HG03060 (cell line): ENCODE measurements around the gene TMEM178B.

ENCODE experiments used
- ATAC-seq: cut with Tn5 transposase; IDR thresholded peaks from one replicate; pipeline ENCODE4 v1.9.1; 2021; ENCODE audit warnings: low read depth, moderate number of reproducible peaks; ENCODE audit not compliant: unreplicated experiment

TMEM178B gene

GRCh38 chr7:141409801-141410329 lies 336.0 kb downstream of the TMEM178B start:
- ATAC-seq = no peak

GRCh38 chr7:141410353-141411000 lies 336.6 kb downstream of the TMEM178B start:
- ATAC-seq = no peak

GRCh38 chr7:141411133-141411532 lies 337.3 kb downstream of the TMEM178B start:
- ATAC-seq = no peak

- ATAC-seq = no peak
These were observed 342.1 kb downstream of the TMEM178B start for GRCh38 chr7:141415999-141416398.

GRCh38 chr7:141416650-141417270 lies 342.9 kb downstream of the TMEM178B start:
- no peak for ATAC-seq

- no peak for ATAC-seq
These were observed 343.6 kb downstream of the TMEM178B start for GRCh38 chr7:141417506-141417905.

GRCh38 chr7:141418066-141418465 lies 344.2 kb downstream of the TMEM178B start:
- no peak for ATAC-seq

- no peak for ATAC-seq
These were observed 347.4 kb downstream of the TMEM178B start for GRCh38 chr7:141421306-141421705.

- ATAC-seq = no peak
These were observed 353.3 kb downstream of the TMEM178B start for GRCh38 chr7:141427134-141427533.

- ATAC-seq = no peak
These were observed 356.7 kb downstream of the TMEM178B start for GRCh38 chr7:141430455-141431139.

GRCh38 chr7:141431140-141431479 lies 357.2 kb downstream of the TMEM178B start:
- no peak for ATAC-seq

- no peak for ATAC-seq
These were observed 357.8 kb downstream of the TMEM178B start for GRCh38 chr7:141431711-141432110.

- ATAC-seq = no peak
These were observed 359.8 kb downstream of the TMEM178B start for GRCh38 chr7:141433698-141434097.

GRCh38 chr7:141436139-141436538 lies 362.3 kb downstream of the TMEM178B start:
- no peak for ATAC-seq

GRCh38 chr7:141436575-141437075 lies 362.8 kb downstream of the TMEM178B start:
- no peak for ATAC-seq

- no peak for ATAC-seq
These were observed 365.3 kb downstream of the TMEM178B start for GRCh38 chr7:141439164-141439563.

- no peak for ATAC-seq
These were observed 365.9 kb downstream of the TMEM178B start for GRCh38 chr7:141439776-141440175.

- ATAC-seq = no peak
These were observed 368.2 kb downstream of the TMEM178B start for GRCh38 chr7:141441837-141442627.

- no peak for ATAC-seq
These were observed 368.9 kb downstream of the TMEM178B start for GRCh38 chr7:141442781-141443180.

GRCh38 chr7:141444961-141445360 lies 371.1 kb downstream of the TMEM178B start:
- ATAC-seq = no peak

- no peak for ATAC-seq
These were observed 377.4 kb downstream of the TMEM178B start for GRCh38 chr7:141451232-141451631.
